IPS DF 19.7 (cell line): Measurements from ENCODE around the gene SSTR3.
"Not testable (repeated sequence)": the region's sequence is repeated elsewhere in the genome, so short reads cannot be mapped to it uniquely, and the experiment has no call there.

ENCODE experiments used
- DNase-seq: peaks from one replicate; pipeline ENCODE4 v3.0.0-alpha.2; 2013; ENCODE audit warnings: low read depth, low spot score

SSTR3 gene

GRCh38 chr22:37242395-37242918 is 30.2 kb upstream of the SSTR3 start:
- DNase-seq = no peak

DNA sequence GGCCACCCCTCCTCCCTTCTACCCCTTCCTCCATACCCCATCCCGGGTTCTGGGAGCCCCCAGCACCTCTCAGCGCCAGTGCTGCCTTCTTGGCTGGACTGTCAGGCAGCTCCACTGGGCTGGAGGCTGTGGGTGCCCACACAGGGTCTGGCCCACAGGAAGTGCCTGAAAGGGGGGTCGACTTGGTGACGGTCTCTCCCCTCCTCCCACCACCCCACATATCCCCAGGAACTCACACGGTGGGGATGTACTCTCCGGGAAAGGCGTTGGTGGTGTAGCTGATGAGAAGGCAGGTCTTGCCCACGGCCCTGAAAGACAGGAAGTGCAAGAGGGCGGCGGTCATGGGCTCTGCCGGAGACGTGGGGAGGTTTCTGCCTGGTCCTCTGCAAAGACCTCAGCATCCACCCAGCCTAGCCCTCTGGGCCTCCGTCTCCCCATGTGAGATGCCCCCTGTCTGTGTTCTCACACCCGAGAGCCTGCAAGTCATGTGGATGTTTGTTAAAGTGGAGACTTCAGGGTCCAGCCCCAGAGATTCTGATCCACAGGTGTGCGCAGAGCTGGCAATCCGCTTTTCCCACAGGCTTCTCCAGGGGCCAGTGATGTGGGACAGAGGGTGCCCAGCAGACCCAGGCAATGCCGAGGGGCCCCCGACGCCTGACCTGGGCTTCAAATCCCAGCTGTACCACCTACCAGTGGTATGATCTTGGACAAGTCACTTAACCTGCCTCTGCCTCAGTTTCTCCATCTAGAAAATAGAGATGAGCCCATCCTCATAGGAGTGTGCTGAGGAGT is 29.3 kb upstream of the SSTR3 start:
- DNase-seq = no peak

GRCh38 chr22:37240941-37241320 is 28.7 kb upstream of the SSTR3 start:
- DNase-seq = no peak

DNA sequence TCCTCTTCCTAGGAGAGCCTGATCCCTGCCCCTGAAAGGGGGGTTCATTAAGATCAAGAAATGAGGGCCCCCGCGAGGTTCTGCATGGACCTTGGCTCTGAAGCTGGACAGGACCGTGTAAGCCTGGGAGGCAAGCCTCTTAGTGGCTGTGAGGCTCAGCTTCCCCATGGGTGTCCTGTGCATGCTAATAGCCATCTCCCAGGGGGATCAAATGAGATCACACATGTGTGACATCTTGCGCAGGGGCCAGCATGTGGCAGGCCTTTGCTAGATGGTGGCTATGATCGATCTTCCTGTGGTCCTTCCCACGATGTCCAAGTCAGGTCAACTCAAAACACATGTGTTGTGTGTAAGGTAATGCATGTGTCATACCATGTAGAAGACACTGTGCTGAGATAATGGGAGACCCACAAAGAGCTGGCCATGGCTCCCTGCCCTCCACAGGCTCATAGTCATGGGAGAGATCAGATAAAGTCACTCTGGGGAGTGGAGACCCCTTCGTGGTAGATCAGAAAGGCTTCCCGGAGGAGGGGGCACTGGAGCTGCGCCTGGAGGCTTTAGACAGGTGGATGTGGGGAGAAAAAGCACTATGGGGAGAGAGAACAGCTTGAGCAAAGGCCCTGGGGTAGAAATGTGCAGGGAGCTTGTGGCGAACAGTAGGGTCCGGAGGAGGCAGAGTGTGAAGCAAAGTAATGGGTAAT is 28.1 kb upstream of the SSTR3 start:
- no peak for DNase-seq

GRCh38 chr22:37239336-37240239 is 27.3 kb upstream of the SSTR3 start:
- no peak for DNase-seq

GRCh38 chr22:37237371-37238268 is 25.3 kb upstream of the SSTR3 start:
- no peak for DNase-seq

GRCh38 chr22:37235897-37236607 is 23.8 kb upstream of the SSTR3 start:
- DNase-seq = no peak

DNA sequence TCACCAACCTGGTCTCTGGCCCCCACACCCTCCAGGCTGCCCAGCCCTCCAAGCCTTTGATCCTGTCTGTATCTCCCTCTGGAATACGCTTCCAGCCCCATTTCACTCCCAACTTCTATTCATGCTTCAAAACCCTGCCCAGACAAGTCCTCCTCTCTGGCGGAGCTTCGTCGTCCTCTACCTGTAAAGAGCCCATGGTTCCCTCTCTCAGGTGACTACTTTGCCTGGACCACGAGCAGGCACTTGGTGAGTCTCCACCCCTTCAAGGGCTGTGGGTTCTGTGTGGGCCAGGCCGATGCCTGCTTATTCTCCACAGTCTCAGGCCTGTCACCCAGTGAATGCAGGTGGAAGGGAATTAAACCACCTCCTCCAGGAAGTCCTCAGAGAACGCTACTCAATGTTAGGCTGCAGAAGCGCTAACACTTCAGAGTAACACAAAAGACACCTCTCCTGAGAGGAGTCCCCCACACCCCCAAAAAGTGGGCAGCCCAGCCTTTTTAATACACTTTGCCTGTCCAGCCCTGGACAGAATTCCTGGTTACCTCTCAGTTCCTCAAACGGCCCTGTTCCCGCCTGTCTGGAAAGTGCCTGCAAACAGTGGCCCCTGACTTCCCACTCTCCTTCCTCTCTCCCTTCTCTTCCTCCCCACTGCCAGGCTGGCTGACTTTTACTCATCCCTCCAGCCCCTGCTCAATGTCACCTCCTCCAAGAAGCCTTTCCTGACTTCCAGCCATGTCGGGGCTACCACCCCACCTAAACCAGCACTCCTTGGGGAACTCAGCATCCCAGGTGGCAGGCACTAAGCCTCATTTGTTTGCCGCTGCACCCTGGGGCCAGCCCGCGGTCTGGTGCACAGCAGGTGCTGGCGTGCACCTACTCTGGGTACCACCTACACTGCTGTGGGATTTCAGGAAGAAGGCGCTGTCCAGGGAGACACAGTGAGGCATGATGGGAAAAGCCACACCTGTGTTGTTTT is 22.7 kb upstream of the SSTR3 start:
- DNase-seq = no peak

DNA sequence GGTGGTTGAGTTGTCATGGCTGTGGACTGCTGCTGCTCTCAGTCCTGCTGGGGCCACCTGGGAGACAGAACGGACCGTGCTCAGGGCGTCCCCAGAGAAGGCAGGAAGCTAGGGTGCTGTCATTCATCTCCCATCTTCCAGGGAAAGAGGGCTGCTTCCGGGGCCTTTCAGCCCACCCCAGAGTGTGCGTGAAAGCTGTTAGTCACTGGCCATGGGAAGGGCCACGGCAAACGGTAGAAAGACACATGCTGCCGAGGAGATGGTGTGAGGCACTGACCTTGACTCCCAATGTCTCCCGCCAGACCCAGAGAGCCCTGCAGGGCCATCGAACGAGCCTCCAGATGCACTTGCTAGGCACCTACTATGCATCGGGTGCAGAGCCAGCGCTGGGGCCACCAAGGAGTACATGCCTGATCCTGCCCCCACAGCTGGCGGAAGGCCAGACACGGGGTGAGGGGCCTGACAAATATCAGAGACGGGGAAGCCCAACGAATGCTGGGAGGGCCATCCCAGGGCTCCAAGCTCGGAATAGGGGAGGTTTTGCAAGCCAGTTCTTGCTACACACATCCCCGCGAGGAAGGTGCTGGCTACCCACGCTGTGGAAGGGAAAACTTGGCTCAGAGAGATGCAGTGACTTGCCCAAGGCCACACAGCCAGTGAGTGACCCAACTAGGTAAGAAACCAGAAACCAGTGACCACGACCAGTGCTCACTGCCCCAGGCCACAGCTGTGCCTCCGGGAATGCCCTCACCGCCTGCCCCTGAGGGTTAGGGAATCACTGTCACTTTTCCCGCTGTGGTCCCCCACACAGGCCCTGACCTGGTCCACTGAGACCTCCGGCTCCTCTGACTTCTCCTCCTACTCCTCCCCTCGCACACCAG is 21.7 kb upstream of the SSTR3 start:
- DNase-seq = no peak

GRCh38 chr22:37233371-37233750 is 21.1 kb upstream of the SSTR3 start:
- not testable (repeated sequence) for DNase-seq

DNA sequence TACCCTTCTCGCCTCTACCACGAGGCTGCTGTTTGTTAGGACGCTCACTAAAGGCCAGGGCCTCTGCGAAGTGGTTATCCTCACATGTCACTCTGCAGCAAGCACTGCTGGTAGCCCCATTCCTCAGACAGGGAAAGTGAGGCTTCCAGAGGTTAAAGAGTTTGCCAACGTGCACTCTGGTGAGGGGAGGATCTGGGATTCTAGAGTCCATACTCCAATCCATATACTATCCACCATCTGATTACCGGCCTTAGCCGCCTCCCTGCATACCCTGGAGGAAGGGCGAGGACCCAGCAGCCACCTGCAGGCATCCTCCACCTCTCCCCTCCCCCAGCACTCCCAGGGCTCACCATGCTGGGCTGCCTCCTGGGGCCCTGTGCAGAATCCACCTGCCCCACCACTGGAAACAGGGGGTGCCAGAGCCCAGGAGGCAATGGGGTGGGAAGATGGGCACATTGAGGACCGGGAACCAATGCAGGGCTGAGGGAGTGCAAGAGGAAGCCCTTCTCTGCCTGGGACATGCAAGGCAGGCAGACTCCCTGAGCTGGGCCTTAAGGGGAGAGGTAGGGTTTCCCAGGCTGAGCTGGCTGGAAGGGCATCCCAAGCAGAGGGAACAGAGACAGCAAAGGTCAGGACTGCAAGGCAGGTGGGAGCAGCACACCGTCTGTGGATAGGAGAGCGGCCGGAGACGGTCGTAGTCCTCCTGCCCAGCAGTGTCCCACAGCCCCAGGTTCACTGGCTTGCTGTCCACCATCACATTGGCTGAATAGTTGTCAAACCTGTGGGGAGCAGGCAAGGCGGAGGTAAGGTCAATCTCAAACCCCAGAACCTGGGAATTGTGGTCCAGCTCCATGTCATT is 20.1 kb upstream of the SSTR3 start:
- no peak for DNase-seq

DNA sequence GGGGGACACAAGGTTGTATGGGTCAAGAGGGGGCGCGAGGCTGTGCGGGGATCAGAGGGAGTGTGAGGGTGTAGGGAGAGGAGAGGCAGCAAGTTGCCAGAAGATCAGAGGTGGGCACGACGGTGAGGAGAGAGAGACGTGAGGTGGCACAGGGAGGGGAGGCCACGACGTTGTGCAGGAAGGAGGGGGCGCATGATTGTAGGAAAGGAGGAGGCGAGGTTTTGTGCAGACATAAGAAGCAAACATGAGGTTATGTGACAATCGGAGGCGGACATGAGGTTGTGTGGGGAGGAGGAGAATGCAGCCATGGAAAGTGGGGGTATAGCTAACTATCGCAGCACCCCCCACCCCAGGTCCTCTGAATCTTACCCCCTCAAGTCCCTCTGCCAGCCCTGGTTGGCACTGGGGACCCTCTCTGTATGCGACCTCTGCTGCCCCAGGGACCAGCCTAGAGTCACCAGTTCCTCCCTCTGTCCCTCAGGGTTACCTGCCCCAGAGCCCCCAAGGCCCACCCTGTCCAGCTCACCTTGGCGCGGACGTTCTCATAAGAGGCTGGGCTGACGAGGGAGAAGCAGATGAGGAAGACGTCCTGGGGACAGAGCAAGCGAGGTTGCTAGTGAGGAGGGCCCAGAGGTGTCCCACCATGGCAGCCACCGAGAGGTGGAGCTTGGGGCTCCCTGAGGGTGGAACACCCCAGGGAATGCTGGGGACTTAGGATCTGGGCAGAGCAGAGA is 19.3 kb upstream of the SSTR3 start:
- DNase-seq = no peak

- DNase-seq = no peak
Observed at GRCh38 chr22:37230673-37231405, 18.6 kb upstream of the SSTR3 start.

DNA sequence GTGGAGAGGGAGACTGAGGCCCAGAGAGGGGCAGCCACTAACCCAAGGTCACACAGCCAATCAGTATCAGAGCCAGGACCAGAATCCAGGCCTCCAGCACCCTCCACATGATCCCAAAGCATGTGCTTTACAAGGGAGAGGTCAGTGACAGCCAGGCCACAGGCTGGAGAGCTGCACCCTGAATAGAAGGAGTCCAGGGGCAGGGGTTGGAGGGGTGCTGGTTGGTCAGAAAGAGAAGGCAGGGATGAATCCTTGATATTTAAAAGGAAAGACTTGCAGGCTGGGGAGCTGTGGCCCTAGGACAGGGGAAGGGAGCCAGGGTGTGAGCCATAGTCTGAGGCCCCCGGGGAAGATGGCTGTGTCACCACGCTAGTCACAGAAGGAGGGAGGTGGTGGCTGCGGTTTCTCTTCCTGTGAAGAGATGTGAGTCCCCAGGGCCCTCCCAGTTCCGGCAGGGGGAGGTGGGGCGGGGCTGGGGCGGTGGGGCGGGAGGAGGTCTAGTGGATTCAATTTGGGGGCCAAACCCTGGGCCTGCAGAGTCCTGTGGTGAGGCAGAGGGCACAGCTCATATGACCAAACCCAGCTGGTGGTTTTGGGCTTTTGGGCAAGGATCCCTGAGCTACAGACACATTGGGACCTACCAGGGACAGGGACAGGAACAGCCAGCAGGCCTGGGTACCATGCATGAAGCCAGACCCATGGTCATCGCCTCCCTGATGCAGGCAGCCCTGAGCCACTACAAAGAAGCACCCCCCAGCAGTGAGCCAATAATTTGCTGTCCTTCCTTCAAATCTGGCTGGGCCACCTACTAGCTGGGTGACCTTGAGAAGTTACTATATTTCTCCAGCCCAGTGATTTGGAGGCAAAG is 17.8 kb upstream of the SSTR3 start:
- DNase-seq = no peak
